Activated CD8-positive, alpha-beta memory T cell treated with anti-CD3 and anti-CD28 coated beads for 24 hours (primary cell): ENCODE measurements around the gene GCGR.
"Not testable (repeated sequence)": the region's sequence is repeated elsewhere in the genome, so short reads cannot be mapped to it uniquely, and the experiment has no call there.

ENCODE experiments used
- DNase-seq: peaks from one replicate; pipeline ENCODE4 v3.0.0-alpha.2; 2020

GCGR gene

DNA sequence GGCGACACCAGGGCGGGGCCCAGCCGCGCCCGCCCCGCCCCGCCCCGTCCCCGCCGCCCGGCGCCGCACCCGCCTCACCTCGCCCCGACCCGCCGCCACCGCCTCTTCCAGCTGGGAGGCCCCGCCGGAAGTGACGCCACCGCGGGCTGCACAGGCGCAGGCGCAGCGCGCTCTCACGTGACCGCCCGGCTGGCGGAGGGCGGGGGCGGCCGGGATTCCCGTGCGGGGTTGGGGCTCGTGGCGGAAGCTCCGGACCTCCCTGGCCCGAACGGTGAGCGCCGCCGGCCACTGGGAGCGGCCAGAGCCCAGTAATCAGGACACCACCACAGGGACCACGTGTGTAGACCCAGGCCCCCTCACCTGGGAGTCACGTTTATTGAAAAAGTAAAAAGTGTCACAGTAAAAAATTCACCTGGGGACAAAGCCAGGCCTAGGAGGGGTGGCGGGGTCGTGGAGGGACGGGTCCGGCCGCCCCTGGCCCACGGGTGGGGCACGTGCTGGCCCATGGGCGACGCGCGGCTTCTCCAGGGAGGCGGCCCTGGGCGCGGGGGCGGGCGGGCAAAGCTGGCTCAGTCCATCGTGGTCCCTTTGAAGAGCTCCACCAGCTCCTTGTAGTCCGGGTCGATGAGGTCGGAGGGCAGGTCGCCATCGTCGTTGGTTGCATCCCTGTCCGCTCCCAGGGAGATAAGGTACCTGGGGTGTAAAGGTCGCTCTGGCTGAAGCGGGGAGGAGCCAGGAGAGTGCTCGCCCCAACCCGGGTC lies 29.4 kb downstream of the GCGR start, which contains the start of gene MCRIP1:
Gene MCRIP1 (minus strand): TSS at position 132 of the 761 bp plus-strand sequence. CDS start 8,785 bp downstream, outside the sequence.
- DNase-seq = peak; percentile 98

DNA sequence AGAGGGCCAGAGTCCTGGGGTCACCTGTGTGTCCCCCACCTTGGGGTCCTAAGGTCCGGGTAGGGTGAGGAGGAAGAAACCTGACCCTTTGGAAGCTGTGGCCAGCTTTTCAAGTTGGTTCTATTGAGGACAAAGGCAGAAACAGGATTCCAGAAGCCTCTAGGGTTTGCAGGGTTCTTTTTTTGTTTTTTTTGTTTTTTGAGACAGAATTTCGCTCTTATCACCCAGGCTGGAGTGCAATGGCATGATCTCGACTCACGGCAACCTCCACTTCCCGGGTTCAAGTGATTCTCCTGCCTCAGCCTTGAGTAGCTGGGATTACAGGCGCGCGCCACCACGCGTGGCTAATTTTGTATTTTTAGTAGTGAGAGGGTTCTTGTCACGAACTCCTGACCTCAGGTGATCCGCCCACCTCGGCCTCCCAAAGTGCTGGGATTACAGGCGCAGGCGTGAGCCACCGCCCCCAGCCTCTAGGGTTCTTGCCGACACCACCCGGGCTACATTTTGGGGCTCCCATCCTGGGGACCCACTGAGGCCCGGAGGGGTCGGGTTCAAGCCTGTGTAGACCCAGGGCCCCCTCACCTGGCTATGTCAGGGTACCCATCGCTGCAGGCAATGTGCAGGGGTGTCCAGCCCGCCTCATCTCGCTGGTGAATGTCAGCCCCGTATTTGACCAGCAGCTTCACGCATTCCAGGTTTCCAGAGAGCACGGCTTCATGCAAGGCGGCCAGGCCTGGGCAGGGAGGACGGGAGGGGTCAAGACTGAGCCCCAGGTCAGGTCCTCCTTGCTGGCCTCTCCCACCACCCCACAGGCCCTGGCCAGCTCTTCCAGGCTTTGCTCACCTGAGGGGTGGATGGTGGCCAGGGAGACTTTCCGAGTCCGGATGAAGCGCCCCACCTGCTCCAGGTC lies 30.2 kb downstream of the GCGR start:
- DNase-seq = no peak

DNA sequence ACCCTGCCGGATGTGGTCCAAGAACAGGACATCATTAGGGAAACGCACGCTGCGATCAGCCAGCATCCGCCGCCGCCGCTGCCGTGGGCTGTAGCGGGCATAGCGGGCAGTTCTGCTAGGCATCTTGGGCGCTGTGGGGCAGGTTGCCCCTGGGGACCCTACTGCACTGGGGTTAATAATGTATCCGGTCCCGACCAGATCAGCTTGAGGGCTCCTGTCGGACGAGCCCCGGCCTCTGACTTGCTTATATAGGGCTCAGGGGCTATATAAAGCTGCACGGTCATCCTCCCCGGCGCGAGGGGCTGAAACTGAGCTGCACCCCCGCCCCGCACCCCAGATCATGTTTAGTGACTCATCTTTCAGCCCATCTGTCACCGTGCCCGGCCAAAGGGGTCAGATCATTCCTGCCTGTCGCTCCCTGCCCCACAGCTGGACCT lies 30.9 kb downstream of the GCGR start, which contains the start of gene PPP1R27:
Gene PPP1R27 (minus strand): TSS at position 220 of the 437 bp plus-strand sequence. CDS start 97 bp downstream, at position 123.
- DNase-seq = no peak

DNA sequence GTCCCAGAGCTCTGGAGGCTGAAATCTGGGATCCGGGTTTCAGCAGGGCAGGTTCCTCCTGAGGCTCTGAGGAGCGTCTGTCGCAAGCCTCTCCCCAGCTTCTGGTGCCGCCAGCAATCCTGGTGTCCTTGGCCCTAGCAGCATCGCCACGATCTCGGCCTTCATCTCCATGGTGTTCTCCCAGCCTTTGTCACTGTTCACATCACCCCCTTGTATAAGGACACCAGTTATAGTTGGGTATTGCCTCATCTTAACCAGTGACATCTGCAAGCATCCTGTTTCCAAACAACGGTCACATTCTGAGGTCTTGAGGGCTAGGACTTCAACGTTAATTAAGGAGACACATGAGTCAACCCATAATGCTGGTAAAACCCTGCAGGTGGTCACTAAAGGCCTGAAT lies 33.7 kb downstream of the GCGR start:
- no peak for DNase-seq

DNA sequence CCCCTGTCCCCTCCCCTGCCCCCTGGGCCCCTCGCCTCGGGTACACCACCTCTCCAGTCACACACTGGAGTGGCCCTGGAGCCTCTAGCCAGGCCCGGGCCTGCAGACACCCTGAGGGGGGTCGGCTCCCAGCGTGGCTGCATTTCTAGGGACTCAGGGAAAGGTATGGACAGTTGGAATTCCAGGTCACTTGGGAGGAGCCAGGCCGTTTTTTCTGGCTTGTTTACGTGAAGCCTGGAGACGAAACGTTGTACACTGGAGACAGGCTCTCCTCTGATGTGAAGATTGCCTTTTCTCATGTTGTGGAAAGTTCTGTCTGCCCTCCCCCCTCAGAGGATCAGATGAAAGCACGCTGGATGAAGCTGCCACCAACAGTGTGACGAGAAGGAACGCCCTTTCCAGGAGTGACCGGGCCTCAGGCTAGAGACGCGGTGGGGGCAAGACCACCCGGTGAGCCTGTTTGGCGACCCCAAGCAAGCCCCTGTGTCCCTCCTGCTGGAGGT lies 34.9 kb downstream of the GCGR start:
- DNase-seq = no peak

DNA sequence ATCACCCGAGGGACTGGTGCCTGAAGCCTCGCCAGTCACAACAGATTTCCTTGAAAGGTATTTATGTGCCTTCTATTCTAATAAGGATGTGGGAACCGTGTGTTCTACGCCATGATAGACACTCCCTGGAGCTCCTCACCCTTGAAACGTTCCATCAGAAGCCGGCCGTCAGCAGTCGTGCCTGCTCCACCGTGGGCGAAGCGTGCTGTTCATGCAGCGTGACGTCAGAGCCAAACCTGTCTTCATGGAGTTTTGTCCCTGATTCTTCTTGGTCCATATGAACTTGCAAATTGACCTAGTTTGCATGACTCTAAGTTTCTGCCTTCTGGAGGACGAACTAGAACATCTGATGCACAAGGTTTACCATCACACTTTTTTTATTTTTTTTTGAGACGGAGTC lies 35.4 kb downstream of the GCGR start:
- DNase-seq = no peak

DNA sequence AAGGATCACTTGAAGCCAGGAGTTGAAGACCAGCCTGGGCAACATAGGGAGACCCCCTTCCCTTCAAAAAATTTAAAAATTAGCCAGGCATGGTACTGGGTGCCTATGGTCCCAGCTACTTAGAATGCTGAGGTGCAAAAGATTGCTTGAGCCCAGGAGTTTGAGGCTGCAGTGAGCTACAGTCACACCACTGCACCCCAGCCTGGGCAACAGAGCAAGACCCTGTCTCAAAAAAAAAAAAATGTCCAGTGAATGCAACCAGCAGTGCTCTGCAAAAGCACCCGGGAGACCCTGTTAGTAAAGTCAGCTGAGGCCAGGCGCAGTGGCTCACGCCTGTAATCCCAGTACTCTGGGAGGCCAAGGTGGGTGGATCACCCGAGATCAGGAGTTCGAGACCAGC lies 36.1 kb downstream of the GCGR start:
- not testable (repeated sequence) for DNase-seq

DNA sequence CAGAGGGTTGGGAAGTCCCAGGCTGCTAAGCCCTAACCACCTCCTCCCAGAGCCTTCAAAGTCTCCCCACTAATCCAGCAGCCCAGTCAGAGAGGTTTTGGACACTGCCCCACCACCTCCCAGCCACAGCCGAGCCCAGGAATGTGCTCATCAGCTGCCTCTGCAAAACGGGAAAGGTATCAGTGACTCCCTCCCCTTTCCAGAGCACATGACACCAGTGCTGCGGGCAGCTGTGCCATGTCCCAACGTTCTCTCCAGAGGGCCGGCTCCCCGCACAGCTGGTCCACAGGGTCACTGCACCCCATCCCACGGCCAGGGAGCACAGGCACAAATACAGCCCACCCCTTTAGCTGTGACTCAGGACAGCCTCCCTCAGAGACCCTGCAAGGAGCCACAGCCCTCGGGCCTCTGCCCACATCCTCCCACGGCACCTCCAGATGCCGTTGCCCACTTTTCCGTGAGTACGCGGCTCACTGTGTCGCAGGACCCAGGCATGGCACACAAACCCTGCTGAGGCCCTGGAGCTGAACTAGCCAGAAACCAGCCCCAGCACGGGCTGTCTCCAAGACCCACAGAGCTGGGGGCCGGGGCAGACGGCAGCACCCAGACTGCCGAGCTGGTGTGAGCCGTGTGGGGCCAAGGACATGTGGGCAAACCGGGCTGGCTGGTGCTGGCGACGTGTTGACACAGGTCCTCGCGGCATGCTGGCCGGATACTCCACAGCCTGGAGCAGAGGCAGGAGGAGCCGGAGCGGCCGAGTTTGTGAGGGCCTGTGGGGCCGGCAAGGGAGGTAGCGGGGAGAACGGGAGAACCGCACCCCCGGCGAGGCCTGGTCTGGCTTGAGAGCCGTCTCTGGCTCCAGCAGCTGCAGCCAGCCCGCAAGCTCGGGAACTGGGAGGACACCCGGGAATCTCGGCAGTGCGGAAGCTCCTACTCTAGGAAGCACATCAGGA lies 37.2 kb downstream of the GCGR start:
- no peak for DNase-seq

DNA sequence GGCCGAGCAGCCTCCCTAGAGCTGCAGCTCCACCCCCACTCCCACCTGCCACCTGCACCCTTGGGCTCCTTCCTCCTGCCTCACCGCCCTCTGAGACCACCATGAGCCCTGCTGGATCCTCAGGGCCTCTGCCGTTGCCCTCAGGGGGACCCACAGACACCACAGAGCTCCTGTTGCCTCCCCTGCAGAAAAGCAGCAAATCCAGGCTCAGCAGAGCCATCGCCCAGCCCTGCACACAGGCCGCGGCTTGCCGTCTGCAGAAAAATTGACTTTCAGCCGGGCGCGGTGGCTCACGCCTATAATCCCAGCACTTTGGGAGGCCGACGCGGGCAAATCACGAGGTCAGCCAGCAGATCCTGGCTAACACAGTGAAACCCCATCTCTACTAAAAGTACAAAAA lies 37.9 kb downstream of the GCGR start:
- DNase-seq = no peak

DNA sequence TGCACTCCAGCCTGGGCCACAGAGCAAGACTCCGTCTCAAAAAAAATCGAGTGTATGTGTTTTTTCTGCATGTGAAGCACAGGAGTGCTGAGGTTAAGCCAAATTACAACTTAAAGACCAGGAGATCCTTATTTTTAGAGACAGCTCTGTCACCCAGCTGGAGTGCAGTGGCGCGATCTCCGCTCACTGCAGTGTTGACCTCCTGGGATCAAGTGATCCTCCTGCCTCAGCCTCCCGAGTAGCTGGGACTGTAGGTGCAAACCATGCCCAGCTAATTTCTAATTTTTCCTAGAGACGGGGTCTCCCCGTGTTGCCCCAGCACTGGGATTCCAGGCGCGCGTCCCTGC lies 38.4 kb downstream of the GCGR start:
- no peak for DNase-seq

DNA sequence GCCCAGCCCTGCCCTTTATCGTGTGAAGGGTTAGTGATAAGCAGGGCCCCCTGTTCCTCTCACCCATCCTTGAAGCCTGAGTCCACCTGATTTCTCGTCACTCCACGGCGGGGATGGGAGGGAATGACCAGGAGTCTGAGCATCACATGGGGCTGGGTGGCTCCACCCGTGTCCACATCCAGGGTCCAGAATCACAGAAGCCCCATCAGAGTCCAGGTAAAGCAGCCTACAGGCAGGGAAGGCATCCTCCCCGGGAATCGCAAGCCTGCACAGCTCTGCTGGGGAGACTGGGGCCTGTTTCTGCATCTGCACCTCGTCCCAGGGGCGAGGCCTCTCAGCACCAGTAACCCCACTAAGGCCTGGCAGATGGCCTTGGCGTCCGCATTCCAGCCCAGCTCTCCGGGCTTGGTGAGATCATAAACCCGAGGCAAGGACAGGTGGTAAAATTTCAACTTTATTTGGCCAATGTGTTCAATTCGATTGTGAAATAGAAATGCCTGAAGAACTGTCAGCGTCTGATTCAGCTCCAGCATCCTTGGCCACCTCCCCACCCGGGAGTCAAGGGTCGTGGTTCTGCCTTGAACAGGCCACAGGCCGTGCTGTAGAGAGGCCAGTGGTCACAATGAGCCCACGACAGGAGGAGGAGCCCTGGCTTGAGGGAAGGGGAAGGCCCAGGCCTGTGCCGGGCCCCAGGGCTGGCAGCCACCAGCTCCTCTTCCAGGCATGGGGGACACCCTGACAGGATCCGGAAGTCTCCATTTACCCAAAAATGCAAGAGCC lies 39.0 kb downstream of the GCGR start:
- no peak for DNase-seq

DNA sequence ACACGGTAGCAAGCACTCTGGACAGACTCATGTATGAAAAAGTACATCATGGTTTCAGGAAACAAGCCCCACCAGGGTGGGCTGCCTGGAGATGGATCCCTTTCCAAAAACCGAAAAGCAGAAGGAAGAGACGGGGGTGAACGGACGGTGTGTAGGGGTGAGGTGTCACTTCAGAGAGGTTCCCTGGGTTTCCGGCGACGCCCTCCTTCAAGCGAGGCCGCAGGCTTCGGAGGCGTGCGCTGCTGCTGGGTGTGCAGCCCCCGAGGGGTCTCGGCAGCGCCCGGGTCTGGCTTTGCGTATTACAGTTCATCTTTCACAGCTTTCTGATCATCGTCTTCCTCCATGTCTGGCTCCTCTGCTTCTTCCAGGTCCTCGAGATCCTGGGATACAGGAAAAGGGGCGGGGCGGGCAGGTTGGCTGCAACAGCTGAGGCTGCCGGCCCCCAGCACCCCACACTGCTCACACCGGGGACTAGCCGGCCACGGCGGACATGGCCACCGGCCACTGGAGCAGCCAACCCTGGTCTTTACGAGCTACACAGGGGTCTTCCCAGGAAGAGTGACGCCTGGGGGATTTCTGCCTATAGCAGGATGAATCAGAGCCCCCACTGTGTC lies 39.9 kb downstream of the GCGR start:
- no peak for DNase-seq

DNA sequence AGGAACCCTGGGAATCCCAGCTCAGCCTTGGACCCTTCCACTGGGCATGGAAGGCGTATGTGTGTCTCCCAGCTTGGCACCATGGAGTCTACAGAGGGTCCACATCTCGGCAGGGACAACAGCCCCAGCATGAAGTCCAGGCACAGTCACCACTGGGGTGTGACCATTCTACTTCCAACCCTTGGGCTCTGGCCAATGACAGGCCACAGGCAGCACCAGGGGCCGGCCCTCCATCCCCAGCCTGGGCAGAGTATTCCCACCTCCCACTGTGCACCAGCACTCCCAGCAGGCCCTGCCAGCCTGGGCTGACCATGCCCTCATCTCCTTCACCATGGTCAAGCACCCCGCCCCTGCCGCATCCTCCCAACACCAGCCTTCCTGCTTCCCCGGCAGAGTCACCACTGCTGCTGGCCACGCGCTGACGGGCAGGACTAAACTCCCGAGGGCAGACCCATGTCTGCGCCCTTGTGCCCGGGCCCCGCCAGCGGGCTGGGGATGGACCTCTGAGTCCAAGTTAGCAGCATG lies 40.4 kb downstream of the GCGR start:
- no peak for DNase-seq

DNA sequence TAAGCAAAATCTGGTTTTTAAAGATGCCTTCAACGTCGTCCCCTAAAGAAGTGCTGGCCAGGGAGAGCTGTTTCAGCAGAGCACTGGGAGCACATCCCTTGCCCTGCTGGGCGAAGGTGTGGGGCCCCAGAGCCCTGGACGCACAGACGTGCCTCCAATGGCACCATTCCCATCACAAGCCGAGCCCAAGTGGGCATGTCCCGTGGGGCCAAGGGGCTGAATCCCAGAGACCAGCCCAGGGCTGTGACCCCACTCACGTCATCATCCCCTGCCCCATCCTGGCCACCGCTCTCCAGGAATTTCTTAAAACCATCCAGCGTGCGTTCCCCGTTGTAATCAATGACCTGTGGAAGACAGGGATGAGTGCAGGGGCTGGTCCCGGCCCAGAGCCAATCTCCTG lies 40.9 kb downstream of the GCGR start:
- no peak for DNase-seq

DNA sequence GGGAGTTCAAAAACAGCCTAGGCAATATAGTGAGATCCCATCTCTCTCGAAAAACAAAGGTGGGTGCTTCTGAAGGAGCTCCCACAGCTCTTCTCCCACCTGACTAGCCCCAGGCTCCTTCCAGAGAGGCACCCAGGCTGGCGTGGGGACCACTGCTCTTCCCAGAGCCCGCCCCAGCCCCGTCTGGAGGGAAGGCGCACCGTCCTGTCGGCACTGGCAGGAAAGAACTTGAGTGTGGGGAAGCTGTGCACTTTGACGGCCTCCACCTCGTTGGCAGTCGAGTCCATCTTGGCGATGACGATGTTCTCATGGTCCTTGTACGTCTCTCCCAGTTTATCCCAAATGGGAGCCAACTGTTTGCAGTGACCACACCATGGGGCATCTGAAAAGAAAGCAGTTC lies 41.4 kb downstream of the GCGR start:
- DNase-seq = no peak

DNA sequence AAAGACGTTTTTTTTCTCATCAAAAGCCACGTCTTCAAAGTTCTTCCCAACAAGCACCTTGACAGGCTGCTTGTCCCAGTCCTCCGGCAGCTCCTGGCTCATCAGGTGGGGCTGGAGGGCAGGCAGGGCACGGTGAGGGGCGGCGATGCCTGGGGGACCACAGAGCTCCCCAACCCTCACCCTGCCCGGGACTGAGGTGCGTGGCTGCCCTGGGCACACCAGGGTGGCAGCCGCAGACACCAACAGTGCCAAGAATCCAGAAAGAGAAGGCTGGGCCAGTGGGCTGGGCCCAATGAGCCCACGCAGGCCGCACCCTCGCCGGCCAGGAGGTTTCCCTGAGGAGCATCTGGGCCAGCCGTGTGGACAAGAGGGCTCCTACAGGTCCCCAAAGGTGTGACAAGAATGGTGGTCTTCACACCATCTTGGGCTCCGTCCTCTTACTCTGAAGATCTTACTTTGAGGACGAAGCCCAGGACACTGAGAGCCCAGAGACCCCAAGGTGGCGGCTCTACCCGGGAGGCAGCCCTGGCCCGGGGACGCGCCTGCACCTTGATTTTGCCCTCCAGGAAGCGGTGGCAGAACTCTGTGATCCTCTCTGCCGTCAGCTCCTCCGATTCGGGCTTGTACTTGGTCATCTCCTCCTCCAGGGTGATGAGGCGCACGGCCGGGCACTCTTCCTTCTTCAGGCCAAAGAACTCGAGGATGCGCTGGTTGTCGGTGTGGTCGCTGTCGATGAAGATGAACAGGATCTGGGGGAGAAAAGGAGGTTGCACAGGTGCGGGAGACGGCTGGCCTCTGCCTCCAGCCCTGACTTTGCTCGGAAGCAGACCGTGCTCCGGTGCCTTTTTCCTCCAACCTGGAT lies 42.2 kb downstream of the GCGR start:
- no peak for DNase-seq

DNA sequence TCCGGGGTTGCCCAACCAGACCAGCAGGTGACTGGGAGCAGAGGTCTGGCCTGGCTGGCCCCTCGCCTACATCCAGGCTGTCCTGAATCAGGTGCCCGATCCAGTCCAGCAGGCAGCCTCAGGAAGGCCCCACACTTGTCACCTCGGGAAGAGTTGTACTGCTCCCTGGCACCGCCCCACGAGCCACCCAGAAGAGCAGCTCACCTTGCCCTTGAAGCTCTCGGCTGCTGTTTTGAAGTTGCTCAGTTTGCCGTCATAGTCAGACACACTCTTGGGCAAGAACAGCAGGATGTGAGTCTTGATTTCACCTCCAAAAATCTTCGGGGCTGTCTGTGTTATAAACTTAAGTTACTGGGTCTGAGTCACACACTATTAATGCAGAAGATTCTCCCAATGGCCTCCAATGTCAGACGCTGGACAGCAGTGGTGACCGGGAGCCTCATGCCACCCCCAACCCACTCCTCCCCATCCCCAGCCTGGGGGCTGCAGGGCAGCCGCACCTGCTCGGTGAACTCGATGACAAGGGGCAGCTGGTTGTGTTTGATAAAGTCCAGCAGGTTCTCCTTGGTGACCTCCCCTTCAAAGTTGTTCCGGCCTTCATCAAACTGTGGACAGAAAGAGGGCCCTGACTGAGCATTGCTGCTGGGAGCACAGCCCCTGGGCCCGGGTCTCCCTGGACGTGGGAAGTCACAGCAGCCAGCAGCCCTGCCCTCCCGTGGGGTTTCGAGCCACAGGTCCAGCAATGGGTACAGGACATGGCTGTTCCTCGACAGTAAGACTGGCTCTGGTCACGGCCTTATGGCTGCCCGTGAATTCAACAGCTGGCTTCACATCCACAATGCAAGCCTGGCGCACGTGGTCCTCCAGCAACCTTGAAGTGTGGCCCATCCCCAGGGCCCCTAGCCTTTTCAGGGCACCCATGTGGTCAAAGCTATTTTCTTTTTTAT lies 43.1 kb downstream of the GCGR start:
- no peak for DNase-seq

DNA sequence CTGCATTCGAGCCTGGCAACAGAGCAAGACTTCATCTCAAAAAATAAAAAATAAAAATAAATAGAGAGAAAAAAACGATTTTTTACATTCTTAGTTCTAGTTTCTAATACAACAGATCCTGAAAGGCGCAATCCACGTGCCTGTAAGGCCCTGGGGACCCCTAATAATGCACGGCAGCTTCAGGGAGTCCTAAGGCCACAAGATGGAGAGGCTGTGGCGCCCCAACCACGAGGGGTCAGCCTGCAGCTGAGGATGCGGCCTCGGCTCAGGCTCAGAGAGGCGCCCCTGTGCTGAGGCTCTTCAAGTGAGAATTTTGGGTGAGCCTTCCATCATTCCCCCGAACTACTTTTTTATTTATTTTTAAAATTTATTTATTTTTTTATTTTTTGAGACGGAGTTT lies 45.5 kb downstream of the GCGR start:
- DNase-seq = no peak

DNA sequence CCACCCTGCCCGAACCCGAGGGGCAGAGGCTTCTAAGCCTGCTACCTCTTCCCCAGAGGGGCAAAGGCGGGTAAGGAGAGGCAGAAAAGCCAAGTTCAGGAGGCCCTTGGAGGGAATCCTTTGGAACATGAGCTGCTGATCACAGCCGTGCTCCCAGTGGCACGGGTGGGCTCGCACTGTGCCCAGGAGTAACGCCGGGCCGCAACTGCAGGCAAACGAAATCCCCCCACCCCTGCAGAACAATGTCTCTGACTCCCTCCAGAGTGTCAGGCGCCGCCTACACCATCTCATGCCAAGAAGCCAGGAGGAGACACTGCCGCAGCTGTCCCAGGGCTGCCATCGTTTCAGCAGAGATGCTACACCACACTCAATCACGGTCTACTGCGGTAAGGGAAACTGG lies 47.5 kb downstream of the GCGR start:
- DNase-seq = no peak
